AG09309 (cell line): ENCODE results near the gene CHD5.

Source experiments
- DNase-seq: peaks from one replicate; pipeline ENCODE4 v3.0.0-alpha.2; 2010; ENCODE audit warnings: low read depth
- H3K4me3 ChIP-seq: 2 replicates; pipeline ENCODE4 v1.5.1; 2011; ENCODE audit warnings: mild to moderate bottlenecking, low read depth, low read length, moderate library complexity; ENCODE audit not compliant: control insufficient read depth
- TF ChIP-seq, protein P1 (sequence below): IDR thresholded peaks from 2 replicates; pipeline ENCODE4 v1.5.1; 2011; ENCODE audit warnings: mild to moderate bottlenecking, low read depth, low read length, inconsistent platforms; ENCODE audit not compliant: insufficient read depth, control insufficient read depth; ENCODE audit errors: missing control alignments

Gene CHD5

DNA sequence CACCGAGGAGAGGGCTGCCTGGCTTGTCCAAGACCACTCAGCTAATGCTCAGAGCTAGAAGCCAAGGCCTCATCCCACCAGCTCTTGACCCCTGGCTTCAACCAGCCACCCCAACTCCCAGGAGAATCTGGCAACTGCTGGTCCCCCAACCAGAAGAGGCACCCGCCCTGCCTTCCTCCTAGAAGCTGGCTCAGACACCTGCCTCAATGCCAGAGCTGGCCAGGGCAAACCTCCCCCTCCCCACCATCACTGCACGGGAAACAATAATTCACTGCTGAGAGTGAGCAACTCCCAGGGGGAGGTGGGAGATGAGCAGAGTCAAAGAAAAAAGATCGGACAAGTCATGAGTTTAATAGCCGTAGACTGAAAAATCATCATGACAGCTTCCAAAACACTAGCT lies 3.3 kb downstream of the CHD5 start:
- H3K4me3 ChIP-seq: no peak overlapping the region
- no peak for DNase-seq
- TF ChIP-seq, protein P1, sequence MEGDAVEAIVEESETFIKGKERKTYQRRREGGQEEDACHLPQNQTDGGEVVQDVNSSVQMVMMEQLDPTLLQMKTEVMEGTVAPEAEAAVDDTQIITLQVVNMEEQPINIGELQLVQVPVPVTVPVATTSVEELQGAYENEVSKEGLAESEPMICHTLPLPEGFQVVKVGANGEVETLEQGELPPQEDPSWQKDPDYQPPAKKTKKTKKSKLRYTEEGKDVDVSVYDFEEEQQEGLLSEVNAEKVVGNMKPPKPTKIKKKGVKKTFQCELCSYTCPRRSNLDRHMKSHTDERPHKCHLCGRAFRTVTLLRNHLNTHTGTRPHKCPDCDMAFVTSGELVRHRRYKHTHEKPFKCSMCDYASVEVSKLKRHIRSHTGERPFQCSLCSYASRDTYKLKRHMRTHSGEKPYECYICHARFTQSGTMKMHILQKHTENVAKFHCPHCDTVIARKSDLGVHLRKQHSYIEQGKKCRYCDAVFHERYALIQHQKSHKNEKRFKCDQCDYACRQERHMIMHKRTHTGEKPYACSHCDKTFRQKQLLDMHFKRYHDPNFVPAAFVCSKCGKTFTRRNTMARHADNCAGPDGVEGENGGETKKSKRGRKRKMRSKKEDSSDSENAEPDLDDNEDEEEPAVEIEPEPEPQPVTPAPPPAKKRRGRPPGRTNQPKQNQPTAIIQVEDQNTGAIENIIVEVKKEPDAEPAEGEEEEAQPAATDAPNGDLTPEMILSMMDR: no peak

DNA sequence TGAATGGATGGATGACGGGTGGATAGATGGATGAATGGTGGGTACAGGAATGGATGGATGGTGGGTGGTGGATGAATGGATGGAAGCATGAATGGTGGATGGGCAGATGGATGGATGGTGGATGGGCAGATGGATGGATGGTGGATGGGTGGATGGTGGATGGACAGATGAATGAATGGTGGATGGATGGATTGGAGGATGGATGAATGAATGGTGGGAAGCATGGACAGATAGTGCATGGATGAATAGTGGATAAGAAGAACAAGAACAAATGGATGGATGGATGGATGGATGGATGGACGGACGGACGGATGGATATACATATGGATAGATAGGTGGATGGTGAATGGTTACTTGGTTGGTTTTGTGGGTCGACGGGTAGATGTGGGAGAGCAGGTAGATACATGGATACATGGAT lies 4.7 kb downstream of the CHD5 start:
- TF ChIP-seq, protein P1: no peak
- no peak overlapping the region for H3K4me3 ChIP-seq
- DNase-seq: no peak

DNA sequence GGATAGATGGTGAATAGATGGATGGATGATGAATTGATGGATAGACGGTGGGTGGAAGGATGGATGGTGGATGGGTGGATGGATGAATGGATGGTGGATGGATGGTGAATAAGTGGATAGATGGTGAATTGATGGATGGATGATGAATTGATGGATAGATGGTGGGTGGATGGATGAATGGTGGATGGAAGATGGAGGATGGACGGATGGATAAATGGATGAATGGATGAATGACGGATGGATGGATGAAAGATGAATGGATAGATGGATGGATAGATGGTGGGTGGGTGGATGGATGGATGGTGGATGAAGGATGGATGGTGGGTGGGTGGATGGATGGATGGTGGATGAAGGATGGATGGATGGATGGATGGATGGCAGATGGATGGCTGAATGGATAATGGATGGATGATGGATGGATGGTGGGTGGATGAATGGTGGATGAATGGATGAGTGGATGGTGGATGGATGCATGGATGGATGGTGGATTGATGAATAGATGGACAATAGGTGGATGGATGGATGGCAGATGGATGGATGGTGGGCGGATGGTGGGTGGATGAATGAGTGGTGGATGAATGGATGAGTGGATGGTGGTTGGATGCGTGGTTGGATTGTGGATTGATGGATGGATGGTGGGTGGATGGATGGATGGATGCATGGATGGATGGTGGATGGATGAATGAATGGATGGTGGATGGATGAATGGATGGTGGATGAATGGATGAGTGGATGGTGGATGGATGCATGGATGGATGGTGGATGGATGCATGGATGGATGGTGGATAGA lies 5.3 kb downstream of the CHD5 start:
- no peak for DNase-seq
- TF ChIP-seq, protein P1: no peak
- H3K4me3 ChIP-seq: no peak overlapping the region

DNA sequence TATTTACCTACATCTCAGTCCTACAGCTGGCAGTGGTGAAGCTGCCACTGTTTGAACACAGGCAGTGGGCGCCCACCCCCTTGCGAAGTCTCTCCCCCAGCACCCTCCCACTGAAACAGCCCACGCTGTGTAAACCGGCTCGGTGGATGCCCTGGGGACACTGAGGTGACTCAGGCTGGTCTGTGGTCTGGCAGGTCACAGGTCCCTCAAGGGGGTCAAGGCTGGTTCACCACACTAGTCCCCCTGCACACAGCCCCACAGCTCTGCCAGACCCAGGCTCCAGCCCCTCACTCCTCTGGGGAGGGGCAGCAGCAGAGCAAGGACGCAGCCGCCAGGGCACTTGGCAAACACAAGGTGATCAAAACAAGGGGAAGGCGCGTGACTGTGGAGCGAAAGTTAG lies 7.6 kb downstream of the CHD5 start:
- no peak overlapping the region for H3K4me3 ChIP-seq
- no peak for DNase-seq
- TF ChIP-seq, protein P1: no peak

DNA sequence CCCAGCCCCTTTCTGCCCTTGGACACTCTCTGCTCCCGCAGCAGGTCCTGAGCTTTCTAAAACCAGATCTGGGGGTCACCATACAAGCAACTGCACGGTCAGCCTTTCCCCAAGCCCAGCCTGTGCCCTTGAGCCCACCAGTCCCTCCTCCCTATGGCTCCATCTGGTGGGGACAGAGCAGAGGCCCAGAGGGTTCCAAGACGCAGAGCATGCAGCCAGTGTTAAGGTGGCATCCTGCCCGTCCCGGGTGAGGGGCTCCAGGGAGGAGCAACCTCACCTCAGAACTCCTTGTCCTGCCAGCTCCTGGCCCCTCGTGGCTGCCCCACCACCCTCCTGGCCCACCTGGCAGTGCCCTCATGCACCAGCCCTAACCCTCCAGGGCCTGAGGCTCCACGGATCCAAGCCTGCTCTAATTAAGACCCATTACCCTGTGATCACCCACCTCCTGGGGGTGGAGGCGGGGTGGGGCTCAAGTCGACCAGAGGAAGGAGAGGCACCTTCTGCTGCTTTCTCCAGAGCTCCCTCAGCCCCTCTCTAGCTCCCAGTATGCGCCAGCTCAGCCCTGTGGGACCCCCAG lies 8.5 kb downstream of the CHD5 start:
- no peak overlapping the region for H3K4me3 ChIP-seq
- TF ChIP-seq, protein P1: peak; percentile 63
- no peak for DNase-seq

DNA sequence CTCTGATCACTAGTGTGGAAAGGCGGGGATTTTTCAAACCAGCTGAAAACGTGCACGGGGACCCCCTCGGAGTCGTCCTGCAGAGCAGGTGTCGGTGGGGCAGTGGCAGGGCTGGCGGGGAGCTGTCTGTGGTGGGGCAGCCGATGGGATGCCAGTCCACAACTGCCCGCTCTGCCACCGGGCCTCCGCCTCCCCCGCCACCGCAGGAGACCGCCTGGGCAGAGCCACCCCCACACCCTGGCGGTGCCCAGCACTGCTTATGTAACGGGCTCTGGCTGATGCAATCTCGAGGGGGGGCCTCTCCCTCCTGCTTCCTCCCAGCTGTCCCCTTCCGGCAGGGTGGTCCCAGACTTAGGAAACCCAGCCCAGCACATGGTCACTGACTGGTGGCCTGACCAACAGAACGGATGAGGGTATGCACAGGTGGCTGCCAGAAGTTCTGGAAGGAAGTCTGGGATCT lies 9.3 kb downstream of the CHD5 start:
- no peak for DNase-seq
- TF ChIP-seq, protein P1: no peak
- H3K4me3 ChIP-seq: no peak overlapping the region
